Urinary bladder (tissue), 4 donors: ENCODE data around the gene GUSB. TPM values are rescaled to one million over a fixed set of nuclear protein-coding genes. Genes with fewer than 3 reads are reported as not detected.
"Not testable (repeated sequence)": the region's sequence is repeated elsewhere in the genome, so short reads cannot be mapped to it uniquely, and the experiment has no call there.

Source experiments
- DNase-seq: peaks from one replicate; pipeline ENCODE4 v3.0.0-alpha.2; 2015; ENCODE audit errors: extremely low spot score
- H3K27ac ChIP-seq: one replicate; pipeline ENCODE4 v1.5.1; 2013; ENCODE audit warnings: low read depth, mild to moderate bottlenecking, moderate library complexity
- H3K36me3 ChIP-seq: one replicate; pipeline ENCODE4 v1.6.1; 2013; ENCODE audit warnings: mild to moderate bottlenecking, moderate library complexity; ENCODE audit not compliant: insufficient read depth
- H3K4me1 ChIP-seq: one replicate; pipeline ENCODE4 v1.6.1; 2013; ENCODE audit warnings: mild to moderate bottlenecking, moderate library complexity; ENCODE audit not compliant: insufficient read depth
- H3K4me3 ChIP-seq: one replicate; pipeline ENCODE4 v1.5.1; 2013; ENCODE audit warnings: low read depth, low read length
- WGBS: extraction: QIAGEN DNeasy Blood & Tissue Kit; methylation state at CpG from one replicate; pipeline ENCODE4 v1.1.7; 2013; 5-methylcytosine and 5-hydroxymethylcytosine counted together
- polyA plus RNA-seq: library from polyadenylated mRNA; stranded (reverse); fragments of 200-250 nt; gene quantifications from one replicate; pipeline ENCODE4 v1.2.3, GENCODE V29; 2013
- total RNA-seq: library from RNA; depleted of rRNA; stranded (reverse); fragments of >200 nt; gene quantifications from one replicate; pipeline ENCODE4 v1.2.3, GENCODE V29; 2014
- donor health status: healthy with polysubstance abuse.
- donor health status: healthy.

The GUSB gene
- total and polyA plus RNA-seq, 2 donors, result 27.4 to 56.3 TPM

DNA sequence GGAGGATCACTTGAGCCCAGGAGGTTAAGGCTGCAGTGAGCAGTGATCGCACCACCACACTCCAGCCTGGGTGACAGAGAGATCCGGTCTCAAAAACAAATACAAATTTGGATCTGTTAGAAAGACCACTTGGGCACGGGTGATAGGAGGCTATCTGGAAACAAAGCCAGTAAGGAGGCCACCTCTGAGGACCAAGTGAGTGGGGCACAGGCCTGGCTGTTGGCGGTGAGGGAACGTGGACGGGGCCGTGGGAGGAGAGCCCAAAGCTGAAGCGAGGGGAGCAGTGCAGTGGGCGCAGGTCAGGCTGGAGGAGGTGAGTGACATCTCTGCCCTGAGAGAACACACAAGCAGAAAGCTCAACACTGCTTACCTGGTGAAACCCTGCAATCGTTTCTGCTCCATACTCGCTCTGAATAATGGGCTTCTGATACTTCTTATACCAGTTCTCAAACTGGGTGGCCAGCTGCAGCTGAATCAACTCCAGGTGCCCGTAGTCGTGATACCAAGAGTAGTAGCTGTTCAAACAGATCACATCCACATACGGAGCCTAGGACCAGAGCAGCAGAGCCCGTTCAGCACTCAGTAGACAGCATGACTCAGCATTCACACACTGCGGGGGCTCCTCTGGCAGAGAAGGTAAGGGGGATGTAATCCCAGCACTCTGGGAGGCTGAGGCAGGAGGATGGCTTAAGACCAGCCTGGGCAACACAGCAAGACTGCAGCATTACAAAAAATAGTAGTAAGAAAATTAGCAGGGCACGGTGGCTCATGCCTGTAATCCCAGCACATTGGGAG lies 14.5 kb downstream of the GUSB start:
- Histone ChIP-seq H3K27ac (no peak overlapping the region), H3K4me1 (no peaks in the 10 kb centered on the region), H3K4me3 (no peak overlapping the region), H3K36me3 (peaks cover 5% of the 10 kb centered on the region)
- WGBS, result 94% methylated on average over 17 of the region's 17 CpGs
- no peak for DNase-seq

DNA sequence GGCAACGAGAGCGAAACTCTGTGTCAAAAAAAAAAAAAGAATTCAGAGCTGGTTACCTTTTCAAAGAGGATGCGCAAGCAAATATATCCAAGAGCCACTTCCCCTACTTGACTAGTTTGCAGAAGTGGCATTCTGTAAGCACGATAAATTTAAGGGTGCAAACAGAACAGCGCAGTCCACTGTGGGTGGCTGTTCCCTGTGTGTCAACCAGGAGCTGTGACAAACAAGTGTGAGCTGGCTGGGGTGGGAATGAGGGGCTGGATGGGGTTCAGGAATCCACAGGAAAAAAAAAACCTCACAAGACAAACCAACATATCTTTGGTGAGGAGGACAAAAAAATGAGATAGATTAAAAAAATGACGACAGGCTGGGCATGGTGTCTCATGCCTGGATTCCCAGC lies 15.9 kb downstream of the GUSB start:
- WGBS, result 96% methylated on average over 6 of the region's 6 CpGs
- H3K36me3 ChIP-seq, result peaks cover 8% of the 10 kb centered on the region
- DNase-seq, result no peak

DNA sequence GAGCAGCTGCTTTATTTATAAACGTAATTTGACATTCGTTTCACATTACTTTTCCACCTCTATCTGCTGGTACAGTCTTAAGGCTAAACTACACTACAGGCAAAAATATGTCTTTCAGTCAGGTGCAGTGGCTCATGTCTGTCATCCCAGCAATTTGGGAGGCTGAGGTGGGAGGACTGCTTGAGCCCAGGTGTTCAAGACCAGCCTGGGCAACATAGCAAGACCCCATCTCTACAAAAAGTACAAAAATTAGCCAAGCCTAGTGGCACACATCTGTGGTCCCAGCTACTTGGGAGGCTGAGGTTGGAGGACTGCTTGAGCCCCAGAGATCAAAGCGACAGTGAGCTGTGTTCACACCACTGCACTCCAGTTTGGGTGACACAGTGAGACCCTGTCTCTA lies 17.3 kb downstream of the GUSB start:
- H3K4me3 ChIP-seq, DNase-seq, H3K27ac ChIP-seq, H3K4me1 ChIP-seq, H3K36me3 ChIP-seq: not testable (repeated sequence)
- WGBS, result 85% methylated on average over 3 of the region's 3 CpGs

More for the DNA sequence above, 15.9 kb downstream of the GUSB start:
- no peak overlapping the region for H3K27ac ChIP-seq
- H3K4me3 ChIP-seq, result no peak overlapping the region
- no peaks in the 10 kb centered on the region for H3K4me1 ChIP-seq

DNA sequence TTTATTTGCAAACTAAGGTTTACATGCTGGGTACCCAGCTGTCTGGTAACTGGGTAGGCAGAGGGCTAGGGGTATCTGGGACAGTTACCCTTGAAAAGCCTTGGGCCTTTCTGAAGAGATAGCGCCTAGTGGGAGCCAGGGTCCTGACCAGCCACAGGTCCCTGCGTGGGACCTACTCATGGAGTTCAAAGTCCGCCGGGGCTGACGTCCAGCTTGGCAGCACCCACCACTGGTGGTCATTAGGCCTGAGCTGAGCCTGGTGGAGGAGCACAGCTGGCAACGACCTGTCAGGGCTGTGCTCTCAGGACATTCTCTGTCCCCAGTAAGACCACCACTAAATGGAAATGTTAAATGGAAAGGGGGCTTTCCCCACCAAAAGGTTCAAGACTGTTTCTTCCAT lies 20.0 kb downstream of the GUSB start:
- Histone ChIP-seq H3K4me3 (no peak overlapping the region), H3K27ac (no peak overlapping the region), H3K36me3 (peaks cover 7% of the 10 kb centered on the region), H3K4me1 (no peaks in the 10 kb centered on the region)
- no peak for DNase-seq
- WGBS, result 84% methylated on average over 6 of the region's 6 CpGs

DNA sequence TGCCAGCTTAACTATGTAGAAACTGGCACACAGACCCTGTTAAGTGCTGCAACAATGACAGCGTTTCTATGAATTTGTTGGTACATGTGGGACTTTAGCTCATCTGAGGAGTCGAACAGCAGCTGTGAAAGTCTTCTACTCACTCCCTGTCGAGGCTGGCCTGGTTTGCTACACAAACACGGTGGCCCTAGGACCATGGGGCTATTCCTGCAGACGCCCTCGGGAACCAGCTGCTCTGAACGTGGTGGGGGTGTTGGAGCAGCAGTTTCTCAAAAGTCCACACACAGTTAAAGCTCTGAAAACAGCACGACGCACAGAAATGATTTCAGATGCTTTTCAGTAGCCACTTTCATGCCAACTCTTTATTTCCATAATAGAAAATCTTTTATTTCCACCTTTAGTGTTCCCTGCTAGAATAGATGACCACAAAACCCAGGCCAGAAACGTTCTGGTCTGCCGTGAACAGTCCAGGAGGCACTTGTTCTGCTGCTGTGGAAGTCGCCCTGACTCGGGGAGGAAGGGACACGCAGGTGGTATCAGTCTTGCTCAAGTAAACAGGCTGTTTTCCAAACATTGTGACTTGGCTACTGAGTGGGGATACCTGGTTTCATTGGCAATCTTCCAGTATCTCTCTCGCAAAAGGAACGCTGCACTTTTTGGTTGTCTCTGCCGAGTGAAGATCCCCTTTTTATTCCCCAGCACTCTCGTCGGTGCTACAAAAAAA lies 21.5 kb downstream of the GUSB start:
- DNase-seq, result no peak
- 63% methylated on average over 19 of the region's 19 CpGs for WGBS
- no peak overlapping the region for H3K4me3 ChIP-seq
- peaks cover 4% of the 10 kb centered on the region for H3K36me3 ChIP-seq
- H3K4me1 ChIP-seq, result no peaks in the 10 kb centered on the region
- no peak overlapping the region for H3K27ac ChIP-seq

DNA sequence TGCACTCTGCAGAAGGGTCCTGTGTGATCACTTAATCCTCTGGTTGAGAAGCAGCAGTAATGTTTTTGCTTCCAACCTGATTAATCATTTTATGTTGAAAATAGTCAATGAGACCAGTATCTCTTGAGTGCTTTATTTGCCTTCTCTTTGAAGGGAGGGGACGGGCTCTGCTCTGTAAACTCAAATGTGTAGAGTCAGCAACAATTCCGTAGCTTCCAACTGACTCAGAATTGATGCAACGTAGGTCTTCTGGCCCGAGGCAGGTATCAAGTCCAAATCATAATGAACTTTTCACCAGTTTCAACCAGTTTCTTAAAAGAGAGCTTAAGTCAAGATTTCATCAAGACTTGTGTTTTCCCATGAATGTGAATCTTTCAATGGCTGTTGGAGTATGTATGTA lies 26.3 kb downstream of the GUSB start:
- H3K27ac ChIP-seq, result no peak overlapping the region
- no peak overlapping the region for H3K4me3 ChIP-seq
- peaks cover under 1% of the 10 kb centered on the region for H3K36me3 ChIP-seq
- DNase-seq, result no peak
- no peaks in the 10 kb centered on the region for H3K4me1 ChIP-seq
- 91% methylated on average over 4 of the region's 4 CpGs for WGBS

DNA sequence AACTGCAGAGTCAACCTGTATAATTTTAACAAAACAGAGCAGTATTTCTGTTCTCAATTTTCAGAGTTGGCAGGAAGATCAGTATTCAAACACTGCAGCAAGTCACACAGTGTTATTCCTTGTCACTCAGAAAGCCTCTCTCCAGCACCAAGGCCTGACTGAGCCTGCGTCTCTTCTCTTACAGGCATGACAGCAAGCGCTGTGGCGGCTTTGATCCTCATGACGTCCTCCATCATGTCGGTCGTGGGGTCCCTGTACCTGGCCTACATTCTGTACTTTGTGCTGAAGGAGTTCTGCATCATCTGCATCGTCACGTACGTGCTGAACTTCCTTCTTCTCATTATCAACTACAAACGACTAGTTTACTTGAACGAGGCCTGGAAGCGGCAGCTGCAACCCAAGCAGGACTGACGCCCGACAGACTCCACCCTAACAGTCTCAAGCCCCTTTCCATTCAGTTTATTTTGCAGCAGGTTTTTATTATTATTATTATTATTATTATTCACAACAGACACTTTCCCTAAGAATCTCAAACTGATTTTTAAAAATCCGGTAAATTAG lies 28.0 kb downstream of the GUSB start:
- H3K36me3 ChIP-seq, result no peaks in the 10 kb centered on the region
- WGBS, result 88% methylated on average over 15 of the region's 15 CpGs
- DNase-seq, result no peak
- H3K4me1 ChIP-seq, result no peaks in the 10 kb centered on the region
- H3K4me3 ChIP-seq, result no peak overlapping the region
- H3K27ac ChIP-seq, result no peak overlapping the region

DNA sequence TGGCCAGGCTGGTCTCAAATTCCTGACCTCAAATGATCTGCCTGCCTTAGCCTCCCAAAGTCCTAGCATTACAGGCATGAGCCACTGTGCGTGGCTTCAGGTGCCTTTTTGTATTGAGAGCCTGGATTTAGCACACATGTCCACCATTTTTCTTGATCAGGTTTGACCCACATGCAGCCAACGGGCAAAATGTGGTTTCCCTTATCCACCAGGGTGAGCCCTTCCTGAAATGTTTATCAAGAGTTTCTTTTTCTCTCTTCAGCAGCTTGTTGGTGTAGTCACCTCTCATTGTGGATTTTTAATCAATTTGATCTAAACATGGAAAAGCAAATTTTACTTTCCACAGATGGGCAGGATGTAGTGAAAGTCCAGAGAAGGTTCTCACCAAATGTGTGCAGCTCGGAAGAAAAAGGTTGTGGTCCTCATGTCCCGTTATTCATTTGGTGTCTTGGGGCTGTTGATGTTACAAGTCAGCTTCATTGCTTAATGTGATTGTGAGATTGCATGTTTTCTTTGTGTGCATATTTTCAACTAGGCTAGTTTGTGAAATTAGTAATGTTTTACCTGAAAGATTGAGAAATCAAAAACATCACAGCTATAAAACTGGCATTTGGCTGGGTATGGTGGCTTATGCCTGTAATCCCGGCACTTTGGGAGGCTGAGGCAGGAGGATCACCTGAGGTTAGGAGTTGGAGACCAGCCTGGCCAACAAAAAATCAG lies 28.9 kb downstream of the GUSB start:
- 95% methylated on average over 5 of the region's 5 CpGs for WGBS
- Histone ChIP-seq H3K4me1 (no peaks in the 10 kb centered on the region), H3K27ac (no peak overlapping the region), H3K4me3 (no peak overlapping the region), H3K36me3 (no peaks in the 10 kb centered on the region)
- DNase-seq, result no peak

DNA sequence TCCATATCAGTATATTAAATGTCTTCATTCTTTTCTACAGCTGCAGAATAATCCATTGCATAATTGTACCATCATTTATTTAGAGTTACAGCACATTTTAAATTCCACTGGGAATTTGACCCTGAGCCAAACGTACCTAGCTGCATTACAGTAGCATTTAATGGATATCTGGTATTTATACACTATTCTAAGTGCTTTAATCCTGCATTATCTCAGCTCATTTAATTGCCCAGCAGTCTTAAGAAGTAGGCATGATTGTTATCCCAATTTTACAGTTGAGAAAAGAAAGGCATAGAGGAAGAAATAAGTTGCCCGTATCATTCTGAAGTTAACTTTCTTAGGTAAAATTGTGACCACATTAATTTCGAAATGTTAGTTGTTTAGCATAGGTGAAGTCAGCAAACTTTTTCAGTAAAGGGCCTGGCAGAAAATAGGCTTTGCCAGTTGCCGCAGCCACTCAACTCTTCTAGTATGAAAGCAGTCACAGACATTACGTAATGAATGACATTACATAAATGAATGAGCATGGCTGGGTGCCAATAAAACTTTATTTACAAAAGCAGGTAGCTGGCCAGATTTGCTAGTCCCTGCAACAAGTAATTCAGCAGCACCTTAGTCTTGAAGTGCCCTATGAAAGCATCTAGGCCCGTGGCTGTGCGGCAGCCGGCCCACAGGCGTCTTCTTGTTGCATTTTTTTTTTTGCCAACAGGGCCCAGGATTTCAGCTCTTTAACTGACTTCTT lies 30.0 kb downstream of the GUSB start:
- no peak overlapping the region for H3K27ac ChIP-seq
- no peaks in the 10 kb centered on the region for H3K36me3 ChIP-seq
- DNase-seq, result no peak
- no peaks in the 10 kb centered on the region for H3K4me1 ChIP-seq
- H3K4me3 ChIP-seq, result no peak overlapping the region
- 88% methylated on average over 9 of the region's 9 CpGs for WGBS

DNA sequence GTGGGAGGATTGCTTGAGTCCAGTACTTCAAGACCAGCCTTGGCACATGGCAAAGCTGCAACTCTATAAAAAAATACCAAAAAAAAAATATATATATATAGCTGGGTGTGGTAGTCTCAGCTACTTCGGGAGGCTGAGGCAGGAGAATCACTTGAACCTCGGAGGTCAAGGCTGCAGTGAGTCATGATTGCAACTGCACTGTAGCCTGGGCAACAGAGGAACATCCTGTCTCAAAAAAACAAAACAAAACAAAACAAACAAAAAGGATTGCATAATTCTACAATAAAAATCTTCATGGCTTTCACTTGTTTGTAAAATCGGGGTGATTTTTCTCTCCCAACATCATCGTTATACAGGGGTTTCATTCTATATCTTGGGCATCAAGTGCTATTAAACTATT lies 35.1 kb downstream of the GUSB start:
- Histone ChIP-seq H3K27ac (no peak overlapping the region), H3K36me3 (no peaks in the 10 kb centered on the region), H3K4me1 (no peaks in the 10 kb centered on the region), H3K4me3 (no peak overlapping the region)
- no peak for DNase-seq
- 58% methylated on average over 4 of the region's 4 CpGs for whole genome bisulfite sequencing

DNA sequence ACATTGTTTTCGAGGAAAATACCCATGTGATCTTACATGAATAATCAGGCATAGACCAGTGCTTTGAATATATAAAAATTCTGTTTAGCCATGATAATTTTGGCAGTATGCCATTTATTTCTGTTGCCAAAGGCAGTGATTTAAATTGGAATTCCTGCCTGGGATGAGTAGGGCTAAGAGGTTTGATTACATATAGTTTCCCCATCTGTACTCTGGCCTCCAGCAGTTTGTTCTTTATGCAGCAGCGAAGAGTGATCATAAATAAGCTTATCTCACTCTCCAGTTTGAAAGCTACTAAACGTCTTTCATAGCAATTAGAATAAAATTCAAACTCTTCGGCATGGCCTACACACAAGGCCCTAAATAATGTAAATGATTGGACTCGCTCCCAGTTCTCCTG lies 36.2 kb downstream of the GUSB start:
- not testable (repeated sequence) for H3K27ac ChIP-seq, H3K4me3 ChIP-seq, H3K4me1 ChIP-seq, DNase-seq, H3K36me3 ChIP-seq
- WGBS, result 45% methylated on average over 1 of the region's 5 CpGs

DNA sequence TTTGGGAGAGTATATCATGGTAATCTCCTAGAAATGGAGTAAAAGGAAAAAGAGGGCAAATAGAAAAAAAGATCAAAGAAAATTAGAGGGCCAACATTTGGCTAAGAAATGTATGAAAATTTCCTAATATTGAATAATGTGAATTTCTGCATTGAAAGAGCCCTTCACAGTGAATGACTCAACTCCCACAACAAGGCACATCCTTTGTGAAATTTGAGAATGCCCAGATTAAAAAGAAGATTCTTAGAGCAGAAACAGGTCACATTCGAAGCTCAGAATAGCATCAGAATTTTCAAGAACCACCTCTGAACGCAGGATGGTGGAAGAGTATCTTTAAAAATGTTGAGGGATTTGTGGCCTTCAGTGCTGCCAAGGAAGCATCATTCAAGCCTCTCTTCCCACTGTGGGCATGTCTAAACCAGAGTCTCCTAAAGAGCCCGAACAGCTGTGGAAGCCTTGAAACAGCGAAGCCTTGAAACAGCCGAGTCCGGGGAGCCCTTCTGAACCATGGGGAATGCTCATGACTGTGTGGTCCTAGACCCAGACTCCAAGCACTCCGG lies 43.6 kb downstream of the GUSB start:
- Histone ChIP-seq H3K27ac (no peak overlapping the region), H3K36me3 (peaks cover 2% of the 10 kb centered on the region), H3K4me1 (no peaks in the 10 kb centered on the region), H3K4me3 (no peak overlapping the region)
- DNase-seq, result no peak
- WGBS, result 89% methylated on average over 7 of the region's 7 CpGs

DNA sequence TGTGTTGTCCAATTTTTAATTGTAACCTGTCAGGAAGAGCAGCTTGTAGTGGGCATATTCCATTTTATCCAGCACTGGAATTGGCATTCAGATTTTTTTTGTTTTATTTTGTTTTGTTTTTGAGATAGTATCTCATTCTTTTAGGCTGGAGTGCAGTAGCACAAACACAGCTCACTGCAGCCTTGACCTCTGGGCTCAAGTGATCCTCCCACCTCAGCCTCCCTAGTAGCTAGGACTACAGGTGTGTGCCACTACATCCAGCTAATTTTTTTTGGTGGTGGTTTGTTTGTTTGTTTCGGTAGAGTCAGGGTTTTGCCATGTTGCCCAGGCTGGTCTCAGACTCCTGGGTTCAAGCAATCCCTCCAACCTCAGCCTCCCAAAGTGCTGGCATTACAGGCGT lies 44.7 kb downstream of the GUSB start:
- H3K4me1 ChIP-seq, result no peaks in the 10 kb centered on the region
- no peak for DNase-seq
- peaks cover 2% of the 10 kb centered on the region for H3K36me3 ChIP-seq
- H3K4me3 ChIP-seq, result no peak overlapping the region
- H3K27ac ChIP-seq, result no peak overlapping the region
- 99% methylated on average over 2 of the region's 2 CpGs for WGBS
